H1 (cell line): ENCODE results near the gene PI4K2A. TPM values are rescaled to one million over a fixed set of nuclear protein-coding genes. Genes with fewer than 3 reads are reported as not detected.

Source experiments
- CTCF ChIA-PET: fragments of 300-600 bp; sonication (Branson Sonifier 250); formaldehyde crosslinking; loops from one replicate; lab custom pipeline; 2021; ENCODE audit not compliant: partially characterized antibody; lab: Charles Lee
- POLR2A ChIA-PET: fragments of 300-600 bp; sonication (Branson Sonifier 250); formaldehyde crosslinking; loops from one replicate; lab custom pipeline; 2021; ENCODE audit warnings: inconsistent platforms; ENCODE audit not compliant: partially characterized antibody; lab: Charles Lee
- DNase-seq, 2 experiments: peaks; one replicate each; pipeline versions ENCODE4 v3.0.0 to v3.0.0-alpha.2; 2010 to 2022; ENCODE audit warnings: low spot score in 2 of 2, low read depth in 1 of 2, mixed read lengths in 1 of 2
- FAIRE-seq: peaks from 2 replicates; lab custom pipeline; 2011; peaks lifted over from hg19 to GRCh38; lab: Jason Lieb, UNC
- H2AFZ ChIP-seq: 2 replicates; pipeline ENCODE4 v1.8.1; 2012; ENCODE audit warnings: low read length, inconsistent platforms
- H2AK5ac ChIP-seq: 2 replicates; pipeline ENCODE4 v1.6.1; 2013; ENCODE audit warnings: low read depth, low read length
- H2BK120ac ChIP-seq: replicated peaks from 2 replicates; pipeline ENCODE3; 2013; ENCODE audit warnings: low read depth, low read length, inconsistent platforms
- H2BK12ac ChIP-seq: 2 replicates; pipeline ENCODE4 v1.6.1; 2013; ENCODE audit warnings: low read depth, low read length
- H2BK15ac ChIP-seq: 2 replicates; pipeline ENCODE4 v1.6.1; 2013; ENCODE audit warnings: low read length
- H2BK20ac ChIP-seq: 2 replicates; pipeline ENCODE4 v1.6.1; 2013; ENCODE audit warnings: low read length
- H2BK5ac ChIP-seq: 2 replicates; pipeline ENCODE4 v1.6.1; 2013; ENCODE audit warnings: low read depth, low read length
- H3K14ac ChIP-seq: 2 replicates; pipeline ENCODE4 v1.6.1; 2013; ENCODE audit warnings: inconsistent platforms; ENCODE audit not compliant: insufficient read length
- H3K18ac ChIP-seq: 2 replicates; pipeline ENCODE4 v1.6.1; 2013; ENCODE audit warnings: low read length; ENCODE audit errors: extremely low read depth
- H3K23ac ChIP-seq: 2 replicates; pipeline ENCODE4 v1.6.1; 2013; ENCODE audit warnings: inconsistent platforms; ENCODE audit not compliant: insufficient read length
- H3K23me2 ChIP-seq: 2 replicates; pipeline ENCODE4 v1.6.1; 2013; ENCODE audit warnings: low read depth, low read length
- H3K27ac ChIP-seq: 2 replicates; pipeline ENCODE4 v1.6.1; 2011; ENCODE audit warnings: low read depth, low read length, inconsistent platforms
- H3K27me3 ChIP-seq, 4 experiments: replicated peaks in 1 of 4; 1 replicate in 1 of 4; 2 replicates in 3 of 4; pipeline versions ENCODE4 v1.6.1 to v1.8.1; 2011 to 2013; ENCODE audit warnings: low read length in 3 of 4, mild to moderate bottlenecking in 3 of 4, inconsistent platforms in 2 of 4, mixed read lengths in 2 of 4, moderate library complexity in 1 of 4; ENCODE audit not compliant: control insufficient read depth in 3 of 4, insufficient read depth in 3 of 4; ENCODE audit errors: extremely low read depth in 1 of 4
- H3K36me3 ChIP-seq, 4 experiments: 2 replicates each; pipeline versions ENCODE4 v1.6.1 to v1.8.1; 2011 to 2013; ENCODE audit warnings: mild to moderate bottlenecking in 4 of 4, low read length in 3 of 4, moderate library complexity in 2 of 4, control low read depth in 1 of 4, inconsistent platforms in 1 of 4; ENCODE audit not compliant: insufficient read depth in 4 of 4, control insufficient read depth in 2 of 4
- H3K4ac ChIP-seq: replicated peaks from 2 replicates; pipeline ENCODE3; 2013; ENCODE audit warnings: low read length, low read depth, mixed read lengths, inconsistent platforms; ENCODE audit not compliant: insufficient read length
- H3K4me1 ChIP-seq, 4 experiments: replicated peaks in 1 of 4; 1 replicate in 1 of 4; 2 replicates in 3 of 4; pipeline versions ENCODE4 v1.6.1 to v1.8.1; 2011 to 2013; ENCODE audit warnings: low read length in 3 of 4, inconsistent platforms in 2 of 4, mixed read lengths in 1 of 4; ENCODE audit not compliant: insufficient read depth in 4 of 4, control insufficient read depth in 3 of 4
- H3K4me2 ChIP-seq, 2 experiments: 2 replicates each; pipeline versions ENCODE4 v1.6.1 to v1.8.1; 2011 to 2013; ENCODE audit warnings: low read depth in 2 of 2, low read length in 2 of 2, control low read depth in 1 of 2, inconsistent platforms in 1 of 2, mild to moderate bottlenecking in 1 of 2; ENCODE audit not compliant: insufficient read depth in 1 of 2
- H3K4me3 ChIP-seq, 4 experiments: fragments of 200-600, 300-600 bp in 1 of 4; sonication (generic), shearing (Covaris generic), sonication (Bioruptor Twin) in 1 of 4; 2 replicates each; pipeline versions ENCODE4 v1.5.1 to v1.8.1; 2011 to 2016; ENCODE audit warnings: low read length in 4 of 4, low read depth in 3 of 4, control low read depth in 2 of 4, inconsistent platforms in 2 of 4, mild to moderate bottlenecking in 2 of 4, mixed read lengths in 1 of 4, moderate library complexity in 1 of 4; ENCODE audit not compliant: insufficient read depth in 2 of 4; ENCODE audit errors: extremely low read depth in 1 of 4
- H3K56ac ChIP-seq: replicated peaks from 2 replicates; pipeline ENCODE3; 2013; ENCODE audit warnings: low read depth, mild to moderate bottlenecking, mixed read lengths, low read length, inconsistent platforms; ENCODE audit not compliant: insufficient read length
- H3K79me1 ChIP-seq: 2 replicates; pipeline ENCODE4 v1.6.1; 2013; ENCODE audit warnings: low read depth, low read length, control low read depth
- H3K79me2 ChIP-seq, 2 experiments: 2 replicates each; pipeline versions ENCODE4 v1.6.1 to v1.8.1; 2012 to 2013; ENCODE audit warnings: low read length in 2 of 2, mild to moderate bottlenecking in 2 of 2, inconsistent platforms in 1 of 2; ENCODE audit not compliant: insufficient read depth in 2 of 2, control insufficient read depth in 1 of 2
- H3K9ac ChIP-seq, 4 experiments: replicated peaks in 1 of 4; 1 replicate in 1 of 4; 2 replicates in 3 of 4; pipeline versions ENCODE4 v1.6.1 to v1.8.1; 2011 to 2013; ENCODE audit warnings: low read depth in 3 of 4, low read length in 3 of 4, control low read depth in 2 of 4, mild to moderate bottlenecking in 2 of 4, moderate library complexity in 2 of 4, inconsistent platforms in 1 of 4; ENCODE audit errors: extremely low read depth in 1 of 4
- H3K9me3 ChIP-seq, 2 experiments: 2 replicates each; pipeline versions ENCODE4 v1.6.1 to v1.8.1; 2012 to 2013; ENCODE audit warnings: mild to moderate bottlenecking in 2 of 2, moderate library complexity in 2 of 2, control low read depth in 1 of 2, inconsistent platforms in 1 of 2, low read depth in 1 of 2, low read length in 1 of 2, mixed read lengths in 1 of 2; ENCODE audit not compliant: insufficient read depth in 2 of 2
- H4K20me1 ChIP-seq, 2 experiments: replicated peaks in 1 of 2; 2 replicates each; pipeline versions ENCODE3 to v1.8.1; 2011 to 2013; ENCODE audit warnings: inconsistent platforms in 2 of 2, low read length in 2 of 2, mild to moderate bottlenecking in 1 of 2; ENCODE audit not compliant: insufficient read depth in 2 of 2, control insufficient read depth in 1 of 2
- H4K5ac ChIP-seq: 2 replicates; pipeline ENCODE4 v1.6.1; 2013; ENCODE audit warnings: low read length, low read depth, mixed read lengths, inconsistent platforms; ENCODE audit not compliant: insufficient read length
- H4K8ac ChIP-seq: 2 replicates; pipeline ENCODE4 v1.8.0; 2013; ENCODE audit warnings: mild to moderate bottlenecking, moderate library complexity, low read length, inconsistent platforms; ENCODE audit not compliant: insufficient read depth; ENCODE audit errors: extremely low read depth
- H4K91ac ChIP-seq: replicated peaks from 2 replicates; pipeline ENCODE3; 2013; ENCODE audit warnings: low read length, mixed read lengths, inconsistent platforms; ENCODE audit not compliant: insufficient read length
- CBX5 ChIP-seq: fragments of 300-800, 300-1000 bp; sonication (generic); IDR thresholded peaks from 2 replicates; pipeline ENCODE4 v1.7.1; 2016; ENCODE audit warnings: antibody characterized with exemption, low read length, low read depth
- CEBPB ChIP-seq: IDR thresholded peaks from 2 replicates; pipeline ENCODE4 v1.6.1; 2012; ENCODE audit warnings: low read depth, low read length
- FOSL1 ChIP-seq: IDR thresholded peaks from 2 replicates; pipeline ENCODE4 v1.6.1; 2011; ENCODE audit warnings: mild to moderate bottlenecking, low read depth, low read length, moderate library complexity; ENCODE audit not compliant: insufficient read depth
- KDM4A ChIP-seq: IDR thresholded peaks from one replicate; pipeline ENCODE4 v1.7.1; 2012; ENCODE audit warnings: low read depth, mild to moderate bottlenecking, moderate library complexity, low read length, inconsistent platforms; ENCODE audit not compliant: severe bottlenecking
- POLR2AphosphoS5 ChIP-seq: IDR thresholded peaks from 2 replicates; pipeline ENCODE4 v1.6.1; 2011; ENCODE audit warnings: low read depth, low read length
- SAP30 ChIP-seq: fragments of 300-600 bp; sonication (generic); IDR thresholded peaks from 2 replicates; pipeline ENCODE4 v1.7.1; 2012; ENCODE audit warnings: low read length, moderate library complexity, mild to moderate bottlenecking, inconsistent platforms; ENCODE audit not compliant: insufficient read depth, insufficient replicate concordance
- SUZ12 ChIP-seq: fragments of 200-600 bp; sonication (generic); IDR thresholded peaks from 2 replicates; pipeline ENCODE4 v1.6.1; 2012; ENCODE audit warnings: mild to moderate bottlenecking, inconsistent platforms, low read length, moderate library complexity, mixed read lengths
- YY1 ChIP-seq: IDR thresholded peaks from 2 replicates; pipeline ENCODE4 v1.6.1; 2011; ENCODE audit warnings: low read depth, mild to moderate bottlenecking, low read length
- WGBS, 2 experiments: shearing (Covaris generic) in 1 of 2; methylation state at CpG; one replicate each; pipeline versions ENCODE4 v1.1.6 to v1.1.7; 2013 to 2015; ENCODE audit warnings: low lambda C conversion rate in 2 of 2, mixed read lengths in 2 of 2, inconsistent platforms in 1 of 2, low coverage in 1 of 2, missing lambda C conversion rate in 1 of 2; ENCODE audit not compliant: insufficient replicate concordance in 2 of 2, insufficient coverage in 1 of 2, insufficient read length in 1 of 2; ENCODE audit errors: extremely low coverage in 1 of 2, missing lambda C conversion rate in 1 of 2; 5-methylcytosine and 5-hydroxymethylcytosine counted together
- polyA plus RNA-seq, 7 experiments: library from polyadenylated mRNA; depleted of rRNA in 3 of 7; stranded (reverse) in 5 of 7; unstranded in 2 of 7; fragments of >200 nt in 5 of 7; fragments of 200-250 nt in 2 of 7; gene quantifications; 1 replicate in 5 of 7; 2 replicates in 1 of 7; 4 replicates in 1 of 7; pipeline versions ENCODE4 v1.2.1 to v1.2.3, GENCODE V29; 2011 to 2013; ENCODE audit warnings: missing spikeins in 2 of 7, mixed read lengths in 2 of 7
- total RNA-seq: library from RNA; stranded (reverse); fragmentation: NEBNext Ultra II Directional; extraction: Animal tissue kit (Norgen Biotek cat#: 25700); gene quantifications from 2 replicates; pipeline ENCODE4 v1.2.1, GENCODE V29; 2021

Gene PI4K2A
- total and polyA plus RNA-seq, 2 of the 8 experiments (the other 6 are each of a cell fraction or from before 2014, with no cell fraction given), result 20.7 to 21.9 TPM

GRCh38 chr10:97684866-97685394, 44.5 kb downstream of the PI4K2A start:
- Histone ChIP-seq H3K79me2 (peaks cover 0 to 11% of the 10 kb centered on the region in 2 experiments; a peak in 1 of 4 replicates), H3K56ac (no peak overlapping the region), H3K4me1 (peaks cover 0 to 16% (median 5%) of the 10 kb centered on the region in 4 experiments; a peak in 4 of 7 replicates), H2BK15ac (no peak overlapping the region), H3K18ac (no peak overlapping the region), H3K79me1 (no peaks in the 10 kb centered on the region), H3K27ac (no peak overlapping the region), H3K23me2 (peaks cover 7% of the 10 kb centered on the region; the same call in 1 of the 2 replicates), H3K4me2 (0 out of 4 replicates have a peak overlapping the region, but pooled peaks of 1 of the 2 experiments have one; percentile 84), H3K27me3 (peaks cover 0 to 7% (median 0%) of the 10 kb centered on the region in 4 experiments; a peak in 2 of 7 replicates), H4K5ac (no peak overlapping the region), H3K9me3 (no peaks in the 10 kb centered on the region), H3K9ac (no peak overlapping the region), H2BK20ac (no peak overlapping the region), H3K36me3 (no peaks in the 10 kb centered on the region), H3K14ac (no peak overlapping the region), H3K4me3 (no peak overlapping the region; a peak in 1 of 8 replicates), H4K8ac (no peak overlapping the region), H4K20me1 (peaks cover 0 to 2% of the 10 kb centered on the region in 2 experiments), H3K23ac (no peak overlapping the region), H4K91ac (no peak overlapping the region), H2BK12ac (no peak overlapping the region), H2BK120ac (no peak overlapping the region), H3K4ac (no peak overlapping the region), H2AFZ (no peak overlapping the region), H2BK5ac (no peak overlapping the region), H2AK5ac (no peak overlapping the region)
- ChIA-PET POLR2A (interaction anchor here (3.2 to 5.3 kb wide), 2 partner anchors 8 to 29 kb away, joined by 20 to 42 read pairs; partner anchors contain the start of gene MARVELD1), CTCF (interaction anchor here (0.6 to 4.0 kb wide), 7 partner anchors 9 to 181 kb away, joined by 3 to 28 read pairs (median 3); no protein-coding TSS in a partner anchor)
- FAIRE-seq (no peak), DNase-seq (no peak)
- TF ChIP-seq SUZ12 (no peak), SAP30 (no peak), YY1 (no peak), CEBPB (no peak), KDM4A (no peak), CBX5 (no peak), FOSL1 (no peak), POLR2AphosphoS5 (no peak)
- WGBS, 2 experiments, result 91% methylated on average over 5 of the region's 5 CpGs; no CpG with 5 or more reads in 1 of the 2 experiments
